ENCODE data around the gene NLE1. TPM values are rescaled to one million over a fixed set of nuclear protein-coding genes. Genes with fewer than 3 reads are reported as not detected.

NLE1 gene
- total RNA-seq, 1 donor from 2014 or later, result 19.3 TPM

- no peak for DNase-seq (ENCODE audit: low read depth)
- no peaks in the 10 kb centered on the region for H3K27me3 ChIP-seq (ENCODE audit: control insufficient read depth, insufficient read depth, low read length)
- TF ChIP-seq CTCF (IDR thresholded peaks at IDR 0.05; ENCODE audit: insufficient read depth, low read length, poor library complexity, severe bottlenecking), result no peak
- H3K4me3 ChIP-seq (ENCODE audit: low read depth, low read length), result no peak overlapping the region
- peaks cover 4% of the 10 kb centered on the region for H3K36me3 ChIP-seq (ENCODE audit: control insufficient read depth, insufficient read depth, low read length)
Measured at GRCh38 chr17:35138218-35138617, 3.9 kb downstream of the NLE1 start.

GRCh38 chr17:35135322-35135721 is 6.8 kb downstream of the NLE1 start:
- DNase-seq (ENCODE audit: low read depth), result no peak
- Histone ChIP-seq H3K36me3 (ENCODE audit: control insufficient read depth, insufficient read depth, low read length) (peaks cover 6% of the 10 kb centered on the region), H3K27me3 (ENCODE audit: control insufficient read depth, insufficient read depth, low read length) (no peaks in the 10 kb centered on the region), H3K4me3 (ENCODE audit: low read depth, low read length) (no peak overlapping the region)
- no peak for TF ChIP-seq CTCF (IDR thresholded peaks at IDR 0.05; ENCODE audit: insufficient read depth, low read length, poor library complexity, severe bottlenecking)

- DNase-seq (ENCODE audit: low read depth), result no peak
- Histone ChIP-seq H3K4me3 (ENCODE audit: low read depth, low read length) (no peak overlapping the region), H3K27me3 (ENCODE audit: control insufficient read depth, insufficient read depth, low read length) (no peaks in the 10 kb centered on the region), H3K36me3 (ENCODE audit: control insufficient read depth, insufficient read depth, low read length) (peaks cover 6% of the 10 kb centered on the region)
- TF ChIP-seq CTCF (IDR thresholded peaks at IDR 0.05; ENCODE audit: insufficient read depth, low read length, poor library complexity, severe bottlenecking), result no peak
Measured at GRCh38 chr17:35132816-35133550, 9.1 kb downstream of the NLE1 start.

- peaks cover 4% of the 10 kb centered on the region for H3K36me3 ChIP-seq (ENCODE audit: control insufficient read depth, insufficient read depth, low read length)
Measured at GRCh38 chr17:35132099-35132498, 10.0 kb downstream of the NLE1 start.

GRCh38 chr17:35130392-35130791 is 11.7 kb downstream of the NLE1 start:
- Histone ChIP-seq H3K27me3 (ENCODE audit: control insufficient read depth, insufficient read depth, low read length) (no peaks in the 10 kb centered on the region), H3K36me3 (ENCODE audit: control insufficient read depth, insufficient read depth, low read length) (peaks cover 4% of the 10 kb centered on the region), H3K4me3 (ENCODE audit: low read depth, low read length) (no peak overlapping the region)
- no peak for TF ChIP-seq CTCF (IDR thresholded peaks at IDR 0.05; ENCODE audit: insufficient read depth, low read length, poor library complexity, severe bottlenecking)
- DNase-seq (ENCODE audit: low read depth), result no peak

More at GRCh38 chr17:35132099-35132498, 10.0 kb downstream of the NLE1 start:
- Histone ChIP-seq H3K4me3 (ENCODE audit: low read depth, low read length) (no peak overlapping the region), H3K27me3 (ENCODE audit: control insufficient read depth, insufficient read depth, low read length) (no peaks in the 10 kb centered on the region)
- TF ChIP-seq CTCF (IDR thresholded peaks at IDR 0.05; ENCODE audit: insufficient read depth, low read length, poor library complexity, severe bottlenecking), result no peak
- DNase-seq (ENCODE audit: low read depth), result no peak

GRCh38 chr17:35129973-35130351 is 12.1 kb downstream of the NLE1 start:
- Histone ChIP-seq H3K36me3 (ENCODE audit: control insufficient read depth, insufficient read depth, low read length) (peaks cover 2% of the 10 kb centered on the region), H3K27me3 (ENCODE audit: control insufficient read depth, insufficient read depth, low read length) (no peaks in the 10 kb centered on the region), H3K4me3 (ENCODE audit: low read depth, low read length) (no peak overlapping the region)
- TF ChIP-seq CTCF (IDR thresholded peaks at IDR 0.05; ENCODE audit: insufficient read depth, low read length, poor library complexity, severe bottlenecking), result no peak
- no peak for DNase-seq (ENCODE audit: low read depth)

Data from kidney epithelial cell (primary cell).